GM12892 (cell line): ENCODE results near the gene CYP3A5. TPM values are rescaled to one million over a fixed set of nuclear protein-coding genes. Genes with fewer than 3 reads are reported as not detected.
"Not testable (repeated sequence)": the region's sequence is repeated elsewhere in the genome, so short reads cannot be mapped to it uniquely, and the experiment has no call there.

ENCODE experiments used
- DNase-seq: peaks from one replicate; pipeline ENCODE4 v3.0.0; 2011; ENCODE audit not compliant: insufficient read length
- FAIRE-seq: peaks from 2 replicates; lab custom pipeline; 2011; peaks lifted over from hg19 to GRCh38; lab: Jason Lieb, UNC
- POLR2A ChIP-seq: IDR thresholded peaks from 2 replicates; pipeline ENCODE4 v1.6.1; 2011; ENCODE audit warnings: low read depth, low read length, control low read depth
- POLR2AphosphoS5 ChIP-seq: IDR thresholded peaks from 2 replicates; pipeline ENCODE4 v1.6.1; 2011; ENCODE audit warnings: low read depth, low read length, control low read depth
- TAF1 ChIP-seq: IDR thresholded peaks from 2 replicates; pipeline ENCODE4 v1.6.1; 2011; ENCODE audit warnings: low read depth, mild to moderate bottlenecking, control low read depth, low read length, borderline replicate concordance
- polyA plus RNA-seq: library from polyadenylated mRNA; unstranded; fragments of >200 nt; gene quantifications from one replicate; pipeline ENCODE4 v1.2.1, GENCODE V29; 2012; ENCODE audit warnings: missing spikeins, inconsistent platforms; ENCODE audit not compliant: missing spikeins

The CYP3A5 gene
- polyA plus RNA-seq = 0.59 TPM

- no peak for DNase-seq
- no peak for FAIRE-seq
- TF ChIP-seq TAF1 = no peak
- TF ChIP-seq POLR2A = no peak
- TF ChIP-seq POLR2AphosphoS5 = no peak
Observed at GRCh38 chr7:99679400-99680191, at the start of gene CYP3A5. Gene CYP3A5 (minus strand): TSS chr7:99679996. CDS start chr7:99679896, 100 bp downstream.

DNA sequence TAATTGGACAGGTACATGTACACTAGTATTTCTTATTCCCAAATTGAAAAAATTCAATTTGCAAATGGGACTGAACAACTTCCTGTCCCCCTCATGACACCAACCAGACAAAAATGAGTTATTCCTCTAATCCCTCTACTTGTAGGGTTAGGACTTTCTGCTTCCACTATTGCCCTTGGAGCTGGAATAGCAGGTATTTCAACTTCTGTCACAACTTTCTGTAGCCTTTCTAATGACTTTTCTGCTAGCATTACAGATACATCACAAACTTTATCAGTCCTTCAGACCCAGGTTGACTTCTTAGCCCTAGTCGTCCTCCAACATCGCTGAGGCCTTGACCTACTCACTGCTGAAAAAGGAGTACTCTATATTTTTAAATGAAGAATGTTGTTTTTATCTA lies 48.8 kb upstream of the CYP3A5 start:
- TF ChIP-seq POLR2AphosphoS5 = no peak
- no peak for TF ChIP-seq POLR2A
- TF ChIP-seq TAF1 = no peak
- FAIRE-seq (no peak), DNase-seq (no peak)

DNA sequence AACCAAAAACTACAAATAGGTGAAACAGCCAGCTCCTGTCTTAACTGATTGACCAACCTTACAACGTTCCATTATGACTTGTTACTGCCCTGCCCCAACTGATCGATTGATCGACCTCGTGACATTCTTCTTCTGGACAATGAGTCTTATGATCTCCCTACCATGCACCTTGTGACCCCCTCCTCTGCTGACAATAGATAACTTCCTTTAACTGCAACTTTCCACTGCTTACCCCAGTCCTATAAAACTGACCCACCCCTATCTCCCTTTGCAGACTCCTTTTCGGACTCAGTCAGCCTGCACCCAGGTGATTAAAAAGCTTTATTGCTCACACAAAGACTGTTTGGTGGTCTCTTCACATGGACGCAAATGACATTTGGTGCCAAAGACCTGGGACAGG lies 43.4 kb upstream of the CYP3A5 start:
- FAIRE-seq, DNase-seq: not testable (repeated sequence)

DNA sequence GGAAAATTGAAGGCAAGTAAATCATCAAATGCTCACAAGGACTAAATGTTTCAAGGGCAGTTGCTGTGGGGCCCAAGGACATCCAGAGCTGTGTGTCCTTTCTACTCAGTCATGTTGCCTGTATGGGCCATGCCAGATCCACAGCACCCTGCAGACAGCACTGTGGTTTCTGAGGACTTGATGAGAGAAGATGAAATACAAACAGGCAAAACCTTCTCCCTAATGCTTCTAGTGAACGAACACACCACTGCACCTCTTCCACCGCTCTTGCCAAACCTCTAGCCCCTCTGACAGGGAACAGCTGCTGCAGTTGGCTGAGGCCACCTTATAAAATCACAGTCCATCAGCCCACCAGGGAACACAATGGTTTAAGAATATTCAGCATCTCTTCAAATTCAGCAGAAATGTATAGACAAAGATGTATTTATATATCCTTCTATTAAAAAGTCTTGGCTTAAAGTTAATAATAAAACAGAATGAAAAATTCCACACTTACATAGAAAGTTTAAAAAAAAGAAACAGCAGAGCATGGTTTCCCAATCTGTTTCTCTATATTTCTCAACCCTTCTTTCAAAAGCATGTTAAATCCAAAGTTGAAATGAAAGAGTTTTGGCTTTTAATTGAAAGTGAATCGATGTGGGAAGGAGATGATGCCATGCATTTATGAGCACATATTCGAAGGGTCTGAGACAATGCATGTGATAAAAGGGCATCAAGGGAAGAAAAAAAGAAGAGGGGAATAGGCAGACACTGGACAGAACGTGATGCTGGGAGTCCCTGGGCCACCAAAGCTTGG lies 41.2 kb upstream of the CYP3A5 start:
- TF ChIP-seq TAF1 (no peak), POLR2AphosphoS5 (no peak), POLR2A (no peak)
- no peak for FAIRE-seq
- DNase-seq = no peak

DNA sequence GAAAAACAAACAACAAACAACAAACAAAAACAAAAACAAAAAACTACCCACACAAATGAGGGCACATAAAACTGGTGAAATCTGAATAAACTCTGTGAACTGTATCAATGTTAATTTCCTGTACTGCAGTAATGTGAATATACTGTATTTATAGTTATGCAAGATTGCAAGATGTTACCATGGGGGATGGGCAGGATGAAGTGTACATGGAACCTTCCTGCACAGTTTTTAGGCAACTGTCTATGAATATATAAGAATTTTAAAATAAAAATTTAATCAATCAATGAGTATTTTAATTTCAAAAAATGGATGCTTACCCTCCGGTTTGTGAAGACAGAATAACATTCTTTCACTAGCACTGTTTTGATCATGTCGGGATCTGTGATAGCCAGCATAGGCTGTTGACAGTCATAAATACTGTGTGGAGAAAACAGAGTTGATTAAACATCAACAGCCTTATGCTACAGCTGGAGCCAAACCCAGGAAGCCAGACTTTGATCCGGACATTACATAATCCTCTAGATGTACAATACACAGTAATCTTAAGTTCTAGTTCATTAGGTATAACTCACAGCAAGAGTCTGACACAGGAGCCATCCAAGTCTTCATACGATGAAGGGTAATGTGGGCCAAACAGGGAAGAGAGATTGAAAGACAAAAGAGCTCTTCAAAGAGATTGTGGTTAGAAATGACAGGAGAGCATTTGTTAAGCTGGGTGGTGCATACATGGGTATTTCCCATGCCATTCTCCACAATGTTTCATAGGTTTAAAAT lies 40.4 kb upstream of the CYP3A5 start:
- FAIRE-seq (no peak), DNase-seq (no peak)
- TF ChIP-seq POLR2AphosphoS5 (no peak), TAF1 (no peak), POLR2A (no peak)

GRCh38 chr7:99713995-99714570 lies 34.3 kb upstream of the CYP3A5 start:
- TF ChIP-seq POLR2AphosphoS5 (no peak), TAF1 (no peak), POLR2A (no peak)
- FAIRE-seq (no peak), DNase-seq (no peak)

DNA sequence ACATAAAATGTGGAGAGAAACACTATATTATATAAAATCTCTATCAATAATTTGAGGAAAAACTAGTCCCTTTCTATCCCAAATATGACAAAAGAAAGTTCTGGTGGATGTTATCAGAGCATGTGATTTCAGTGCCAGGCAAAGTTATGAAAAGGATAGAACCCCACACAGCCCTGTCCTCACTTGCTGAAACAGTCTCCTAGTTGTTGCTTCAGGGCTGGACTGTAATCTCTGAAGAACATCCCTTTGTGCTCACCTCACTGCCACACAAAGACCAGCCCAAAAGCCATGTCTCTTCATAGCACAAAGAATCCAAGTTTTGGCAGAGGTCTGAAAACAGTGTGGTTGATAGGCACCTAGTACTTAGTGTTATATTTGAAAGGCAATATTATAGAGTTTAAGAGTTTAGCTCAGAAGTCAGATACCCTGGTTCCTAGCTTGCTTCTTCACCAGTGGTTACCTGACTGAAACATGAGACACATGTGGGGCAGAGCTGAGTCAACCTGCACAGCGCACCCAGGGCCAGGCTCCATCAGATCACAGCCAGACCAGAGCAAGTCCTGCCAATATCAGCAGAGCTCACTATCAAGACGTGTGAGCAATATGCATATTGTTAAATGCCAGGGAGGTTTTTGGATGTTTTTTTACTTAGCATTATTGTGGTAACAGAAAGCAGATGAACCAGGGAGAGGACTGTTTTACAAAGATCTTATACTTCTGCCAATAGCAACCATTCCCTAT lies 30.2 kb upstream of the CYP3A5 start:
- no peak for FAIRE-seq
- DNase-seq = no peak
- TF ChIP-seq POLR2A (no peak), TAF1 (no peak), POLR2AphosphoS5 (no peak)

DNA sequence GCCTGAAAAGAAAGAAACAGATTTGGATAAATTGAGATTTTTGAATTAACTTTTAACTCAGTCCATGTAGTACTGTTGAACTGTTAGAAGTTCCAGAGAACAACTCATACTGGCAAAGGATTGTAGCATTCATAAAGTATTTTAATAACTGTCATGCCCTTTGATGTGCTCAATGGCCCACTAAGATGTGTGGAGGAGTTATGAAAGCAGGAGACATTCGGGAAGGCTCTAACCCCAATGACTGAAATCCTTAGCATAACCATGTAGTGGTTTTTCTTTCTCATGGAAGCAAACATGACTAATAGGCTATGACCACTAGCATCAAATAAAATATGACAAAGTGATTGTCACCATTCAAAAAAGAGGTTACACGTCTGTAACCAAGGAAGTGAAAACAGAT lies 29.5 kb upstream of the CYP3A5 start:
- FAIRE-seq (no peak), DNase-seq (no peak)
- TF ChIP-seq TAF1 = no peak
- TF ChIP-seq POLR2AphosphoS5 = no peak
- TF ChIP-seq POLR2A = no peak

DNA sequence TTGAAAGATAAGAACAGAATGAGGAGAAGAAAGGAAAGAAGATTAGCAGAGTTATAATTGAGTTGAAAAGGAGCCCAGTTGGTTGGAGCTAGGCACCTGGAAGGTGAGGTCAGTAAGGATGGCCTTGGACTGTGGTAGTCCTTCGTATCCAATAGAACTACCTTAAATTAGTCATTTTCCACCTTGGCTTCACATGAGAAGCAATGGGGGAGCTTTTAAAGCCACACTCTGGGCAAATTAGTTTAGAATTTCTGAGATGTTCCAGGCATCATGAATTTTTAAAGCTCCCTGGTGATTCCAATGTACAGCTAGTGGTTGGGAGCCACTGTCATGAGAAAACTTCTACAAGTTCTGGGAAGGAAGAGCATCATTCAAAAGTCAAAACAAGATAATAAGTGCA lies 27.3 kb upstream of the CYP3A5 start:
- DNase-seq = no peak
- no peak for FAIRE-seq
- TF ChIP-seq POLR2A = no peak
- no peak for TF ChIP-seq TAF1
- TF ChIP-seq POLR2AphosphoS5 = no peak

GRCh38 chr7:99699946-99700345 lies 20.1 kb upstream of the CYP3A5 start:
- no peak for TF ChIP-seq POLR2A
- TF ChIP-seq POLR2AphosphoS5 = no peak
- TF ChIP-seq TAF1 = no peak
- FAIRE-seq (no peak), DNase-seq (no peak)

DNA sequence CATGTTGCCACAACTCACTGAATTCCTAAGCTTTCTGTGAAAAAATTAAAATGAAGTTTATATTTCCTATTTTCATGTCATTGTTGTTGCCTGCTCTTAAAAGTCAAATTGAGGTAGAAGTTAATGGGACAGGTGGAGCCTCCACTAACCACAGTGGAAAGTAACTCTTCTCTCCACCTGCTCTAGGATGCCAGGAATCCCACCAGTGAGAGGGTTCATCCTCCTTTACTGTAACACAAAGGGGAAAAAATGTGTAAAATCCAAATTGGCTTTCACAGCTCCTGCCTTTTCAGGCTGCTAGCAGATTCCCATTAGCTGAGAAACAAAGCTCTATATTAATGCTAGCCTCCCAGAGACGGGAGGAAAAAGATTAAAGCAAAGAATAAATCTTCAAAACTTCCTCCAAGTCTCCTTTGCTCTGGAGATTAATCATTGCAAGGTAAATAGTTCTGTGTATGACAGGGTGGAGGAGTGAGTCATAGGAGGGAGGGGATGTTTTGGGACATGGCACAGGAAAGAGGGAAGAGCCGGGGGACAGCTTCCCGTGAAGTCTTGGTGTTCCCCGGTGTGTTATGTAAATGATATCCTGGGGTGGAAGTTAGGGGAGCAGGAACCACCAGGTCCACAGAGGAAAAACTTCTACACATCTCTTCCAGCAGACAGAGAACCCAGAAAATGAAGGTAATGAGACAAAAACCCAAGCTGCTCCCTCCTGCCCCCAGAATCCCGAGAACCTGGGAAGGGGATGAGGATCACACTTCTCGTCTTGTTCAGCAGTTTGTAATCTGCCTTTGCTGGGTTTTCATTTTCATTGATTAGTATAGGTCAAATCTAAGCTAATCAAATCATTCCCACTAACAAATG lies 19.3 kb upstream of the CYP3A5 start:
- not testable (repeated sequence) for DNase-seq, FAIRE-seq
